GM21390 (cell line): ENCODE data around the gene KCNJ6.
"Not testable (repeated sequence)": the region's sequence is repeated elsewhere in the genome, so short reads cannot be mapped to it uniquely, and the experiment has no call there.

Source experiments
- ATAC-seq: cut with Tn5 transposase; IDR thresholded peaks from one replicate; pipeline ENCODE4 v1.9.1; 2021; ENCODE audit not compliant: unreplicated experiment

The KCNJ6 gene

DNA sequence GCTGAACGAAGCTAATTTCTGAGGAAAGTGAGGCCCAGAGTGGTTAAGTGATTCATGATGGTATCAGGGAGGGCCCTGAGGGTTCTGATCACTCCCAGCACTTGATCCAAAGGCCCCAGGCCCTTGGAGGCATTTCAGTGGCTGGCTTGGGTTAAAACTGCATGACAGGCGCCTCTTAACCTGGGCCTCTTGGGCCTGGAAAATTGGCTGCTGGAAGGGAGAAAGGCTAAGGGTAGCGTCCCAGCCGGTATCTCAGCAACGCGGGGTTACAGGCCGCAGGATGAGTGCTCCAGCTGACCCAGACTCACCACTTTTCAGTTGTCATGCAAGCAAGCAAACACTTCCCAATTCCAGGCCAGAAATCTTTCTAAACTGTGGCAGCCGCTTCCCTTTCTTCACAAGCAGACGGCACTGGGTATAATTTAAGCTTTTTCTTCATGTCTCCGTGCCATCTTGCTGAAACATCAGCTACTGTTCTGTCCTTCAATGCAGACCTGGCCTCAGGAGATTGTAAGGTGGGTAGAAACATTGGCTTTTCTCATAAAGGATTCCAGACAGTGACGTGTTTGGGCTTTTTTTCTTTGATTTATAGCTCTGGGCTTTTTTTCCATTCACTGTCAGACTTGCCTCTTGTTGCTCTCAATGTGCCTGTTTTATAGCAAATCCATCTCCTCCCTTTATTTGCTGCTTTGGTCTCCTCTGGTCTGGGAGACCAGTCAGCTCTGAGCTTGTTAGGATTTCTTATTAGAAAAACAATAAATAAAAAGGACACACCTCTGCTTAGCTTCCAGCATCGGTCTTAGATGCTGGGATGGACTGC lies 229.1 kb downstream of the KCNJ6 start:
- no peak for ATAC-seq

- ATAC-seq = no peak
Observed at GRCh38 chr21:37684547-37684946, 231.7 kb downstream of the KCNJ6 start.

DNA sequence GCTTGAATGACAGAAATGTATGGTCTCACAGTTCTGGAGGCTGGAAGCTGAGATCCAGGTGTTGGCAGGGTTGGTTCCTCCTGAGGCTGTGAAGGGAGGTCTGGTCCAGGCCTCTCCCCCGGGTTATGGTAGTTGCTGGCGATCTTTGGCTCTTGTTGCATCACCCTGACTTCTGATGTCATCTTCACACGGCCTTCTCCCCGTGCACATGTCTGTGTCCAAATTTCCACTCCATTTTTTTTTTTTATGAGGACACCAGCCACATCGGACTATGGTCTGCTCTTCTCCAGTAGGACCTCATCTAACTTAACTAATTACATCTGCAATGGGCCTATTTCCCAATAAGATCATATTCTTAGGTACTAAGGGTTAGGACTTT lies 232.2 kb downstream of the KCNJ6 start:
- ATAC-seq = no peak

- ATAC-seq = no peak
Observed at GRCh38 chr21:37683396-37684114, 232.7 kb downstream of the KCNJ6 start.

GRCh38 chr21:37682966-37683365 lies 233.3 kb downstream of the KCNJ6 start:
- no peak for ATAC-seq

GRCh38 chr21:37677006-37677405 lies 239.3 kb downstream of the KCNJ6 start:
- ATAC-seq = no peak

DNA sequence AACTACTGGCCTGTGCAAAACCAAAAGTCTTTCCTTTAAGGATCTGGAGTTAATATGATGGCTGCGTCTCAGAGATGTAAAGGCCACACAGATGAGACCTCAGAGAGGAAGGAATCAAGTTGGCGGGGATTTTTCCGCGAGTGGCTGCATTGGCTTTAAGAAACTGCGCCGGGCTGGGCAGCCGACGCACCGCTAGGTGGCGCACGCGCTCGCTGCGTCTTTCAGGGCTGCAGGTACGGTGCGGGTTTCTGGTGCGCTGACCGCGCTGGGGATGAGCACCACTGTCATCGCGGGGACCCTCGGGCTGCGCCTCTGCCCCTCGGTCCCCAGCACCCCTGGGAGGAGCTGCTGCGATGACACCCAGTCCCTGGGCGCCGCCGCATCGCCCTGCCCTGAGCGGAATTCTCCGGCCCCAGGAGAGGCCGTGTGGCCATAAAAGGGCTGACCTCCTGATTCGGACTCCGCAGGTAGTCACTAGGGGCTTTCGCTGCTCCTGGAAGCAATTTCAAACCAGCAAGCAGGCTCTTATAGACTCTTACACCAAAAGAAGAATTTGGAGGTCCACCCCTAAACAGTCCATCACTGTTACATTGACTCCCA lies 241.0 kb downstream of the KCNJ6 start:
- no peak for ATAC-seq

DNA sequence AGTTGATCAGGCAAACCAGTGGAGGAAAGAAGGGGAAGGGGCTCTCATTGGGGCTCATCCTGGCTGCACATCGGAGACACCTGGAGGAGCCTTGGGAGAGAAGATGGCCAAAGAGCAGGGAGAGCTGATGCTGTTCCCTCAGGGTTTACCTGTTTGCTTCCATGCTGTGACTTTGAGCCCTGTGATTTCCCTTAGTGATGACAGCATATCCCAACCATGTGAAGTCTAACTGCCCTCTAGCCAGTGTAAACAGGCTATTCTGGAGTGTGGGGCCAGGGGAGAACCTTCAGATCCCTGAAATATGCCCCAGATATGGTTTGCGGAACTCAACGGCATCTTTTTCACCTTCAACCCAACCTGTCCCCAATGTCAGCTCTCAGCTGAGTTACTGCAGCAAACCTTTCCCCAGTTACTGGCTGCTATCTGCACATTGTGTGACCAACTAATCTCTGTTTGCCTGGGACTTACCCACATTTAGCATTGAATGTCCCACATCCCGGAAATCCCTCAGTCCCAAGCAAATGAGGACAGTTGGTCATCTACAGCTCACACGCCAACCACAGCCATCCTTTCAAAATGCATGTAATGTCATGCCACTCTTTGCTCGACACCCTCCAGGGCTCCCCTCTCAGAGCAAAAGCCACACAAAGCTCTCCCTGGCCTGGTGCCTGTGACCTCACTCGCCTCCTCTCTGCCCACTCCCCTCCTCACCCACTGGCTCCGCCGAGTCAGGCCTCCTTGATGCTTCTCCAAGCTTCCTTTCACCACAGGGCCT lies 242.3 kb downstream of the KCNJ6 start:
- no peak for ATAC-seq

DNA sequence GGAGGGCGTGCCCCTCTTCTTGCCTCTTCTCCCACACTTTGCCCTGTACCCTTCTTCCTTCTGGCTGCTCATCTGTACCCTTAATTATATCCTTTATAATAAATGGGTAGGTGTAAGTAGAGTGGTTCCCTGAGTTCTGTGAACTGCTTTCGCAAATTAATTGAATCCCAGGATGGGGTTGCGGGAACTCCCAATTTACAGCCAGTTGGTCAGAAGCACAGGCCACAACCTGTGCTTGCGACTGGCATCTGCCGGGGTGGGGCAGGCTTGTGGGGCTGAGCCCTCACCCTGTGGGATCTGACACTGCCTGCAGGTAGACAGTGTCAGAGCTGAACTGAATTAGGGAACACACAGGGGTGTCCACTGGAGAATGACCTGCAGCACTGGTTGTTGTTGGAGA lies 244.9 kb downstream of the KCNJ6 start:
- ATAC-seq = no peak

- no peak for ATAC-seq
Observed at GRCh38 chr21:37670883-37671282, 245.4 kb downstream of the KCNJ6 start.

DNA sequence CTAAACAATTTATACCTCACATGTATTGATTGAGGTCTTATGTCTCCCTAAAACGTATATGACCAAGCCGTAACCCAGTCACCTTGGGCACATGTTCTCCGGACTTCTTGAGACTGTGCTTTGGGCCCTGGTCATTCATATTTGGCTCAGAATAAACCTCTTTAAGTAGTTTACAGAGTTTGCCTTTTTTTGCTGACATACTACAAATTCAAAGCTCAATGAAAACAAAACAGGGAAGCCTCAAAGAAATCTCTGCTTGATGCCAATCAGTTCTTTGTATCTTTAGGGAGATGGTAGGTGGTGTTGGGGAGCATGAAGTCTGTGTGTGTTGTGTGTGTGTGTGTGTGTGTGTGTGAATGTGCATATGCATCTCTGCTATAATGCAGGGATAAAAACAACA lies 247.0 kb downstream of the KCNJ6 start:
- no peak for ATAC-seq

DNA sequence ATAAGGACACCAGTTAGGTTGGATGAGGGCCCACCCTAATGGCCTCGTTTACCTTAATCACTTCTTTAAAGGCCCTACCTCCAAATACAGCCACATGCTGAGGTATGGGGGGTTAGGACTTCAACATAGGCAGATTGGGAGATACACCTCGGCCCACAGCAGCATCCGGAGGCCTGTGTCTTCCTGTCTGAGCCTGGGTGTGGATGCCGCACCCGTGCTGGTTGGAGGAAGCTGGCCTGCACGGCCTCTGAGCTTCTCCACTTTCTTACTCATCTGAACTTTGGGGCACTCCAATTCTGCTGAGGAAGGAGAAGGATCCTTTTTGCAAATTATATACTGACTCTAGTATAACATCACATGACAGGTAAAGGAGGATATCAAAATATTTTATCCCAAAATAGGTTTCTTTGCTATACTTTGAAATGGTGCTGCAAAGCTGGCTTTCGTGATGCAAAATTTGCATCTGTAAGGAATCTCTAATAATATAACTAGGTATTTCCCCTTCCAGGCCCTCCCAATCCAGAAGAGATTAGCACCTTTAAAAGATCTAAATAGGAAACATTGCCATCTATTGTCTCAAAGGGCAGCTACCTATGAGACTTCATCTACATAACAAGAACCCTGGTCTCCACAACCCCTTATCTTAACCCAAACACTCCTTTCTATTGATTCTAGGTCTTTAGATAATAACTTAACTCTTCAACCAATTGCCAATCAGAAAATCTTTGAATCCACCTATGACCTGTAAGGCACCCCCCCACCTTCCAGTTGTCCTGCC lies 247.6 kb downstream of the KCNJ6 start:
- no peak for ATAC-seq

GRCh38 chr21:37667380-37667779 lies 248.9 kb downstream of the KCNJ6 start:
- ATAC-seq = no peak

DNA sequence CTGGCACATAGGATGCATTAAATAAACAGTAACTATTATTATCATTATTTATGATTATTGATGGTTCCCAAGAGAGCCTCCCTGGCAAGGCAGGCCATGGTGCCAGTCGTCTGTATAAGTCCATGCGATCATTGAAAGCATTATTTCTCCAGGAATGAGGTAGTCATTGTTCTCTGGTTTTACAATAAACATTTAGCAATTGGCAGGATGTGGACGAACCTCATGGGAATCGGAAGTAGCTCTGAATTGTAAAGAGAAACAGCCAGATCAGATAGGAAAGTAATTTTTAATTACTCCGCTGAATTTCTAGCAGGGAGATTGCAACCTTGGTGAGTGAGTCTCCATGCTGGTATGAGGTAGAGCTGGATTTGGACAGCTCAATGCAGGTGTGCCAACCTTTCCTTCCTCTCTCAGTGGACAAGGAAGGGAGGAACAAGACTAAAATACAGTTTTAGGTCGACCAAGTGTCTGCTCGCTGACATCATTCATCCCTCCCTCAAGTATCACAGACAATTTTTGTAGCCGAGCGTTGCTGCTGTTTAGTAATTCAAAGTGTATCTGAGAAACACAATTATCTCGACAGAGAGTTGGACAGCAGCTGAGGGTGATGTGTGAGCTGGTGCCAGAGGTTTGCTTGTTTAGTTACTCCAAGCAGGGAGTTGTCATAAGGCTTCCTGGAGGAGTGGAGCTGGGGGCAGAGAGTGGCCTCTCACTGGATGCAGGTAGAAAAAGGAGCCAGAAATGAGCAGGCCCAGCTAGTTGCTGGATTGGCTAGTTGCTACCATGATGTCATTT lies 250.8 kb downstream of the KCNJ6 start:
- no peak for ATAC-seq

DNA sequence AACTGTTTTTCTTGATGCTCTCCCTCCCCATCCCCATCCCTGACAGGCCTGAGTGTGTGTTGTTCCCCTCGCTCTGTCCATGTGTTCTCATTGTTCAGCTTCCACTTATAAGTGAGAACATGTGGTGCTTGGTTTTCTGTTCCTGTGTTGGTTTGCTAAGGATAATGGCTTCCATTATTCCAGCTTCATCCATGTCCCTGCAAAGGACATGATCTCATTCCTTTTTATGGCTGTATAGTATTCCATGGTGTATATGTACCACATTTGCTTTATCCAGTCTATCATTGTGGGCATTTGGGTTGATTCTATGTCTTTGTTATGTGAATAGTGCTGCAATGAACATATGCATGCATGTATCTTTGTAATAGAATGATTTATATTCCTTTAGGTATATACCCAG lies 254.0 kb downstream of the KCNJ6 start:
- not testable (repeated sequence) for ATAC-seq

DNA sequence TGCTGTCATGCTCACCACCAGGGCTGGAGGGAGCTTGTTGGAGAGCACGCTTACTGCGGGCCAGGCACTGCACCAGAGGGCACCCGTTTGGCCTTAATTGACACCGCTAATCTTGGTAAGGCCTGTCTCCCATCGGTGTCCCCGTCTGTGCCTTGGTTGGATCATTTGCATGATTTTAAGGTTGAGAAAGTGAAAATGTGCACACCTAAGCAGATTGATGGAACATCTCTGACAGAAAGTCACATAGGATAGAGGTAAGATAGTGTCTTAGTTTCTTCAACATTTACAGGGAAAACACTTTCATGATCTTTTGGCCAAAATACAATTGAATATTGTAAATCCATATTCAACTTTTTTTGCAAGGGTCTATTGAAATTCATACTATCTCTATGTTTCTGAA lies 255.5 kb downstream of the KCNJ6 start:
- no peak for ATAC-seq

DNA sequence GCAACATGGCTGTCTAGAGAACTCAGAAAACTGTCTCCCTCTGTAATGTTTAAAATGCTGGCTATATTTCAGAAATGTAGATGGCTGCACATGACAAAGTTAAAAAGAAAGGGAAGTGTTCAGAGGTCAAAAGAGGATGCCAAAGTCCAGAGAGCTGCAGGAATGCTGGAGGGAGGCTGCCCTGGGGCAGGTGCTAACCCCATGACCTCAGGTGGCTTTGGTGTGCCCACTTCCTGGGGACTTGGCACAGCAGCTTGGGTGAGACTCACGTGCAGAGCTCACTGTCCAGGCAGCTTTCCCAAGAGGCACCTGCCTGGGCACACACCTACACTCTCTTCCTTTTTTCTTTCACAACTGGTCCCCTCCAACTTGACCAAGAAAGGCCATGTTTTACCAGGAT lies 256.4 kb downstream of the KCNJ6 start:
- no peak for ATAC-seq

DNA sequence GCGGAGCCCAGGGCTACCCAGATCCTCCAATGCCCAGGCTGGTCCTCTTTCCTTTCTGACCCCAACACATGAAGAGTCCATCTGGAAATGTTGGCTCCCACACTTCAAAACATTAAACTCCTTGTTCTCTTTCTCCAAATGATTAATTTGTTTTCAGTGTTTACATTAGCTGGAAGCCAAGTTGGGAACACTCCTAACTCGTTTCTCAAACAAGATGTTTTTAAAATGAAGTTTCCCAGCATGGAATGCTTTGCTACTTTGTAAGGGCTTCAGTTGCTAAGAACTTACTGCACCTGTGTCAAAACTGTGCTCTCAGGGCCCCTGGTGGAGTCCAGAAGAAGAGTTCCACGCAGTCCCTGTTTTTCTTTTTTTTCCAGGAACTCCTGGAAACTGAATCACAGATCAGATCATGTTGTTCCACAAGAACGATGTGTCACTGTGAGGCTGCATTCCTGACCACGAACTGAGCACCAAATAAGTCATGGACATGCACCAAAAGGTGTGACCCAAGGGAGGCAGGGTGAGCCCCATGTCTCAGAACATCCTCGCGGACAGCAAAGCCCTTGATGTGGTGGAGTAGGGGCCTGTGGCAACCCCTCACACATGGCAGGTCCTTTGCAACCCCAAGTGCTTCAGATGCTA lies 257.3 kb downstream of the KCNJ6 start:
- ATAC-seq = no peak

DNA sequence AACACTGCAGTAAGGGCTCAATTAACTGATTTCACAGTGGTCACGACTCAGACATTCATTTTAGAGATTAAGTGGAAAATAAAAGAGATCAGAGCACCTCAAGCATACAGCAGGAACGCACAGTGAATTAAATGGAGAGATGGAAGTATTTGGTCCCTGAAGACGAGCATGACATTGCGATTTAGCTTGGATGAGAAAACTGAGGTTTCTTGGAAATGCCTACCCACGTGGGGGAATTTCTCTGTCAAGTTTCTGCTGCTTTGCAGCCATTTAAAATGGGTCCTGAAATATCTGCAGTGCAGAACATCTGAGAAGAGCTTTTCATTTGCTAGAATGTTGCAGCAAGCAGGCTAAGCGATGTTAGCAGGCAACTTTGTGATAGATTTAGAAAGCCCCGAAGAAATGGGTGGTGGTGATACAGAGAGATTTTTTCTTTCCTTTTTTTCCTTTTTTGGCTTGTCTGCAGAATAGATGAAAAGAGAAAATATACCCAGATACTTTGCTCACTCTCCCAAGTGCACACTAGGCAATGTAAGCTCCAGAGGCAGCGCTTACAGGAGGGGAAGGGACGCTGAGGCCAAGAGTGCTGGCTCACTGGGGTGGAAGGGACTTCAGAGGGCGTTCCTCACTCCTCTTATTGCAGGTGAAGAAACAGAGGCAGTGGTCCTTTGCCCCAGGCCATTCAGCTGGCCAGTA lies 258.0 kb downstream of the KCNJ6 start:
- ATAC-seq = no peak
